Panc1 (cell line): ENCODE measurements around the gene ESAM. TPM values are rescaled to one million over a fixed set of nuclear protein-coding genes. Genes with fewer than 3 reads are reported as not detected.

ENCODE experiments used
- ATAC-seq: fragments of 200-7000 bp; cut with Tn5 transposase; 2 replicates; pipeline ENCODE4 v1.9.1; 2020; ENCODE audit warnings: mild to moderate bottlenecking, moderate library complexity
- BruUV-seq: library from RNA; stranded (reverse); fragments of 400-500 nt; replicated peaks from 2 replicates; lab custom pipeline; 2021; lab: Mats Ljungman, UMichigan
- CTCF ChIA-PET: fragments of 300-600 bp; sonication (Branson Sonifier 250); formaldehyde crosslinking; loops from one replicate; lab custom pipeline; 2022; ENCODE audit warnings: antibody characterized with exemption; lab: Charles Lee
- POLR2A ChIA-PET: fragments of 300-600 bp; sonication (Branson Sonifier 250); formaldehyde crosslinking; loops from one replicate; lab custom pipeline; 2022; ENCODE audit warnings: antibody characterized with exemption; lab: Charles Lee
- DNase-seq: peaks from one replicate; pipeline ENCODE4 v3.0.0-alpha.2; 2010; ENCODE audit warnings: low read depth, low spot score
- H3K27ac ChIP-seq: 2 replicates; pipeline ENCODE4 v1.5.1; 2011; ENCODE audit warnings: mild to moderate bottlenecking, low read length, inconsistent platforms
- H3K27me3 ChIP-seq: fragments of 200-500 bp; sonication (Bioruptor generic); 2 replicates; pipeline ENCODE4 v1.6.0; 2014; ENCODE audit warnings: low read length, inconsistent platforms; ENCODE audit not compliant: control insufficient read depth, insufficient read depth
- H3K36me3 ChIP-seq: fragments of 200-500 bp; sonication (Bioruptor generic); 2 replicates; pipeline ENCODE4 v1.5.1; 2014; ENCODE audit warnings: inconsistent platforms, mild to moderate bottlenecking, low read length, moderate library complexity; ENCODE audit not compliant: control insufficient read depth, insufficient read depth
- H3K4me1 ChIP-seq: 2 replicates; pipeline ENCODE4 v1.5.1; 2011; ENCODE audit warnings: inconsistent platforms, mild to moderate bottlenecking, low read length, moderate library complexity; ENCODE audit not compliant: control insufficient read depth, insufficient read depth
- H3K4me3 ChIP-seq, 2 experiments: 2 replicates each; pipeline ENCODE4 v1.5.1; 2011 to 2012; ENCODE audit warnings: low read depth in 2 of 2, low read length in 2 of 2, mild to moderate bottlenecking in 2 of 2, inconsistent platforms in 1 of 2, moderate library complexity in 1 of 2
- H3K9me3 ChIP-seq: fragments of 200-500 bp; sonication (Bioruptor generic); 2 replicates; pipeline ENCODE4 v1.5.1; 2014; ENCODE audit warnings: low read depth, mild to moderate bottlenecking, inconsistent platforms, low read length, moderate library complexity; ENCODE audit not compliant: control insufficient read depth, insufficient read depth
- CTCF ChIP-seq: fragments of 450-650 bp; IDR thresholded peaks from 2 replicates; pipeline ENCODE4 v1.5.1; 2017; ENCODE audit warnings: mild to moderate bottlenecking
- POLR2AphosphoS5 ChIP-seq: IDR thresholded peaks from 2 replicates; pipeline ENCODE4 v1.6.1; 2012; ENCODE audit warnings: mild to moderate bottlenecking, low read depth, low read length, moderate library complexity
- REST ChIP-seq, 2 experiments: IDR thresholded peaks; 2 replicates each; pipeline ENCODE4 v1.6.1; 2011 to 2012; ENCODE audit warnings: low read depth in 2 of 2, control low read depth in 1 of 2, low read length in 1 of 2, mild to moderate bottlenecking in 1 of 2, moderate library complexity in 1 of 2; ENCODE audit not compliant: insufficient read depth in 1 of 2
- SIN3A ChIP-seq: IDR thresholded peaks from 2 replicates; pipeline ENCODE4 v1.6.1; 2012; ENCODE audit warnings: low read depth, mild to moderate bottlenecking, low read length, moderate library complexity, borderline replicate concordance; ENCODE audit not compliant: insufficient read depth
- TCF7L2 ChIP-seq: IDR thresholded peaks from 2 replicates; pipeline ENCODE4 v1.6.1; 2011; ENCODE audit warnings: mild to moderate bottlenecking, low read depth, low read length, inconsistent platforms
- in situ Hi-C: cut with HindIII; loops from 2 replicates; pipeline ENCODE4 v1.10.0; 2016; ENCODE audit warnings: low sequenced_read_pairs, low pct_unique_long_range_greater_than_20kb
- intact Hi-C: fragments of 100-400 bp; cut with micrococcal nuclease; formaldehyde crosslinking; loops from one replicate; pipeline ENCODE4 v1.10.0; 2022; ENCODE audit not compliant: unreplicated experiment
- total RNA-seq: library from RNA; stranded (reverse); gene quantifications from one replicate; pipeline ENCODE4 v1.2.1, GENCODE V29; 2021; ENCODE audit not compliant: unreplicated experiment

ESAM gene
- total RNA-seq, 1 experiment from 2014 or later, result 1.6 TPM

- Histone ChIP-seq H3K9me3 (no peaks in the 10 kb centered on the region), H3K4me1 (no peaks in the 10 kb centered on the region), H3K27me3 (peaks cover 10% of the 10 kb centered on the region), H3K36me3 (no peaks in the 10 kb centered on the region), H3K27ac (no peak overlapping the region), H3K4me3 (no peak overlapping the region)
- in situ Hi-C loops (no loop called here), intact Hi-C loops (no loop called here)
- ChIA-PET CTCF (no interaction called here), POLR2A (no interaction called here)
- no peak for ATAC-seq
- BruUV-seq, result no TSS peak
- DNase-seq, result no peak
- TF ChIP-seq SIN3A, result no peak
- TF ChIP-seq TCF7L2, result no peak
- TF ChIP-seq POLR2AphosphoS5, result no peak
- TF ChIP-seq REST (IDR thresholded peaks at IDR 0.05; ENCODE audit: insufficient read depth in 1 of 2, low read depth in 2 of 2, low read length in 1 of 2), result no peak
- TF ChIP-seq CTCF, result no peak
These were observed 29.9 kb downstream of the ESAM start for GRCh38 chr11:124732230-124732629.

GRCh38 chr11:124729571-124729970, 32.5 kb downstream of the ESAM start:
- no TSS peak for BruUV-seq
- Histone ChIP-seq H3K27me3 (peaks cover 9% of the 10 kb centered on the region), H3K4me3 (no peak overlapping the region), H3K27ac (no peak overlapping the region), H3K36me3 (no peaks in the 10 kb centered on the region), H3K4me1 (no peaks in the 10 kb centered on the region), H3K9me3 (no peaks in the 10 kb centered on the region)
- ChIA-PET CTCF (no interaction called here), POLR2A (no interaction called here)
- intact Hi-C loops, result no loop called here
- TF ChIP-seq REST (IDR thresholded peaks at IDR 0.05; ENCODE audit: insufficient read depth in 1 of 2, low read depth in 2 of 2, low read length in 1 of 2), result no peak
- no peak for TF ChIP-seq CTCF
- no peak for TF ChIP-seq TCF7L2
- DNase-seq, result no peak
- in situ Hi-C loops, result no loop called here
- no peak for ATAC-seq
